Ovary (tissue), 9 donors: ENCODE measurements around the gene PDLIM7. TPM values are rescaled to one million over a fixed set of nuclear protein-coding genes. Genes with fewer than 3 reads are reported as not detected.

Source experiments
- DNase-seq, 5 donors: peaks; one replicate each; pipeline ENCODE4 v3.0.0-alpha.2; 2019 to 2020
- H3K27ac ChIP-seq, 2 donors: fragments of 200-600 bp; one replicate each; pipeline versions ENCODE4 v1.5.1 to v1.8.0; 2019 to 2022
- H3K27me3 ChIP-seq: fragments of 200-600 bp; one replicate; pipeline ENCODE4 v1.8.0; 2022
- H3K36me3 ChIP-seq: fragments of 200-600 bp; sonication (generic); one replicate; pipeline ENCODE4 v1.5.1; 2019
- H3K4me1 ChIP-seq: one replicate; pipeline ENCODE4 v1.8.1; 2013; ENCODE audit warnings: mild to moderate bottlenecking, moderate library complexity; ENCODE audit not compliant: insufficient read depth
- H3K4me3 ChIP-seq: fragments of 200-600 bp; sonication (generic); one replicate; pipeline ENCODE4 v1.5.1; 2017
- H3K9me3 ChIP-seq, 2 donors: fragments of 200-600 bp in 1 of 2; sonication (generic) in 1 of 2; one replicate each; pipeline versions ENCODE4 v1.5.1 to v1.8.1; 2013 to 2019; ENCODE audit warnings: mild to moderate bottlenecking in 1 of 2, moderate library complexity in 1 of 2
- EP300 ChIP-seq: sonication (generic); formaldehyde crosslinking; IDR thresholded peaks from one replicate; pipeline ENCODE4 v1.6.1; 2017; ENCODE audit warnings: antibody characterized with exemption
- POLR2A ChIP-seq: fragments of 450-650 bp; IDR thresholded peaks from one replicate; pipeline ENCODE4 v1.6.1; 2017; ENCODE audit warnings: antibody characterized with exemption, mild to moderate bottlenecking, moderate library complexity
- WGBS, 3 donors: extraction: QIAGEN DNeasy Blood & Tissue Kit in 1 of 3; methylation state at CpG; one replicate each; pipeline versions ENCODE4 v1.1.5 to v1.1.7; 2013 to 2017; 5-methylcytosine and 5-hydroxymethylcytosine counted together
- intact Hi-C, 4 donors: fragments of 100-400 bp; cut with DNase I; formaldehyde crosslinking; loops; one replicate each; pipeline versions ENCODE4 v1.11.0 to v1.15.1; 2022 to 2023
- polyA plus RNA-seq, 2 donors: library from polyadenylated mRNA; stranded (reverse); fragments of 200-250 nt in 1 of 2; fragments of 350-450 nt in 1 of 2; fragmentation: Illumina TruSeq in 1 of 2; extraction: RNeasy Lipid Tissue Mini Kit (QIAGEN cat#74804) in 1 of 2; gene quantifications; one replicate each; pipeline ENCODE4 v1.2.3, GENCODE V29; 2013 to 2014
- total RNA-seq, 7 donors: library from RNA; depleted of rRNA in 2 of 7; stranded (reverse); fragments of >200 nt in 2 of 7; fragmentation: NEBNext Ultra II Directional in 3 of 7; extraction: Animal tissue kit (Norgen Biotek cat#: 25700) in 3 of 7; gene quantifications; one replicate each; pipeline versions ENCODE4 v1.1.0 to v1.2.4, GENCODE V29; 2016 to 2023
- TF ChIP-seq, protein P1 (sequence below), 3 donors: fragments of 450-650 bp in 2 of 3; fragments of 200-600 bp in 1 of 3; IDR thresholded peaks; one replicate each; pipeline versions ENCODE4 v1.5.1 to v1.8.0; 2016 to 2022; ENCODE audit warnings: antibody characterized with exemption in 3 of 3, mild to moderate bottlenecking in 1 of 3
- donor health status: DM: no; HTN: no; CAD: no; lungs with moderate emphysema.
- donor health status: DM: no; HTN: no; CAD: no.
- donor health status: Bipolar disorder and iron deficiency.
- donor health status: DM: yes; HTN: yes; CAD: no.
- donor health status: DM: no; HTN: no; CAD: no.
- donor health status: DM: yes; HTN: yes; CAD: no.

PDLIM7 gene
- total and polyA plus RNA-seq, 9 donors = 25.7 to 243 (median 83.3) TPM

DNA sequence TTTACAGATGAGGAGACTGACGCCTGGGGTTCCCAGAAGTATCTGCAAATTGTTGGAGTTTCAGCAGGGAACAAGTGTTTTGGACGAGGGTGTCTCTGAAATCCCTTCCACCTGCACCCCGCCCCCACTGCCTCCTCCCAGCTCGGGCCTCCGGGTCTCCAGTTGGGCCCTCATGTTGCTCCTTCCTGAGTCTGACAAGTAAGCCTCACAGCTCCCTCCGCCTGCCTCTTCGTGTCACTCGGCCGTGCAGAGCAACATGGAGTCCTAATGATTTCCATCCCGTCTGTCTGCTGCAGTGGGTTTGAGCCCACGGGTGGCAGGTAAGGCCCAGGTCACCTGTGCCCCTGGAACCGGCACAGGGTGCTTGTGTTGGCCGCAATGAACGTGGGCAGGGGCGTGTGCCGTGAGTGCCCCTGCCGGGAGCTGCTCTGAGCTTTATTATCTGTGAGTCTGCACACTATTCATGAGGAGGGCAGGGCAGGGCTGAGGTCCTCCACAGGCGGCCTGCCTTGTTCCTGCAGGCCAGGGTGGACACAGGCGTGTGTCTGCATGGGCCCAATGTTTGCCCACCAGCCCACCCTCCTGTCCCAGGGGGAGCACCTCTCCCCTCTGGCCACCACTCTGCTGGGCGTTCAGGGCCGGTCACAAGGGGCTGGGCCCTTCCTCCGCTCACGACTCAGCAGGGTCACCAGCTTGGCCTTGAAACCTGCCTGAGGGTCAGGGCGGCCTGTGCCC is 6.1 kb upstream of the PDLIM7 start:
- Histone ChIP-seq H3K4me3 (no peak overlapping the region), H3K4me1 (no peaks in the 10 kb centered on the region), H3K27ac (no peak overlapping the region), H3K36me3 (no peaks in the 10 kb centered on the region), H3K9me3 (no peaks in the 10 kb centered on the region), H3K27me3 (no peaks in the 10 kb centered on the region)
- 83 to 89% (median 85%) methylated on average over 20 to 24 of the region's 24 CpGs for WGBS, 3 donors
- intact Hi-C loops = loop anchor here in 3 of 4 donors (5.0 to 10.0 kb wide), 2 partner anchors 111 to 189 kb away; partner anchors contain the start of gene MXD3 (in 1 of the 3)
- no peak for DNase-seq
- TF ChIP-seq POLR2A (no peak), EP300 (no peak)
- TF ChIP-seq, protein P1, sequence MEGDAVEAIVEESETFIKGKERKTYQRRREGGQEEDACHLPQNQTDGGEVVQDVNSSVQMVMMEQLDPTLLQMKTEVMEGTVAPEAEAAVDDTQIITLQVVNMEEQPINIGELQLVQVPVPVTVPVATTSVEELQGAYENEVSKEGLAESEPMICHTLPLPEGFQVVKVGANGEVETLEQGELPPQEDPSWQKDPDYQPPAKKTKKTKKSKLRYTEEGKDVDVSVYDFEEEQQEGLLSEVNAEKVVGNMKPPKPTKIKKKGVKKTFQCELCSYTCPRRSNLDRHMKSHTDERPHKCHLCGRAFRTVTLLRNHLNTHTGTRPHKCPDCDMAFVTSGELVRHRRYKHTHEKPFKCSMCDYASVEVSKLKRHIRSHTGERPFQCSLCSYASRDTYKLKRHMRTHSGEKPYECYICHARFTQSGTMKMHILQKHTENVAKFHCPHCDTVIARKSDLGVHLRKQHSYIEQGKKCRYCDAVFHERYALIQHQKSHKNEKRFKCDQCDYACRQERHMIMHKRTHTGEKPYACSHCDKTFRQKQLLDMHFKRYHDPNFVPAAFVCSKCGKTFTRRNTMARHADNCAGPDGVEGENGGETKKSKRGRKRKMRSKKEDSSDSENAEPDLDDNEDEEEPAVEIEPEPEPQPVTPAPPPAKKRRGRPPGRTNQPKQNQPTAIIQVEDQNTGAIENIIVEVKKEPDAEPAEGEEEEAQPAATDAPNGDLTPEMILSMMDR (IDR thresholded peaks at IDR 0.05) = no peak

DNA sequence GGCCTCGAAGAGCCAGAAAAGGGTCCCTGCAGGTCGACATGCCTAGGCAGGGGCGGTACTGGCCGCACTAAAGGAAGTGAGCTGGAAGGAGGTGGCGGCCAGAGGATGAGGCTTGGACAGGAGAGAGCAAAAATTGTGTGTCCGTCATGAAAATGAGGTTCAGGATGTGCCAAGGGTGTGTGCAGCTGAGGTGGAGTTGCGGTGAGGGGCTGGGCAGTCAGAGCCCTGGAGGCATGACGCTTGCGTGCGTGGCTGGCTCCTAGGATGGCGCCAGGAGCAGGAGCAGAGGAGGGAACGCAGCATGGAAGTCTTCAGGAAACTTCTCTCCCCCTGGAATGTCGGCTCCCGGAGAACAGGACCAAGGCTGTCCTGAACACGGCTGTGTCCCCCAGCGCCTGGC is 5.5 kb upstream of the PDLIM7 start:
- DNase-seq = no peak
- Histone ChIP-seq H3K9me3 (no peaks in the 10 kb centered on the region), H3K4me3 (no peak overlapping the region), H3K27me3 (no peaks in the 10 kb centered on the region), H3K4me1 (no peaks in the 10 kb centered on the region), H3K27ac (no peak overlapping the region), H3K36me3 (no peaks in the 10 kb centered on the region)
- intact Hi-C loops = loop anchor here in 3 of 4 donors (5.0 to 10.0 kb wide), 2 partner anchors 111 to 188 kb away; partner anchors contain the start of gene MXD3 (in 1 of the 3)
- WGBS, 3 donors = 70 to 82% (median 72%) methylated on average over 16 of the region's 16 CpGs
- TF ChIP-seq EP300 (no peak), POLR2A (no peak)
- TF ChIP-seq, protein P1 (IDR thresholded peaks at IDR 0.05) = no peak

DNA sequence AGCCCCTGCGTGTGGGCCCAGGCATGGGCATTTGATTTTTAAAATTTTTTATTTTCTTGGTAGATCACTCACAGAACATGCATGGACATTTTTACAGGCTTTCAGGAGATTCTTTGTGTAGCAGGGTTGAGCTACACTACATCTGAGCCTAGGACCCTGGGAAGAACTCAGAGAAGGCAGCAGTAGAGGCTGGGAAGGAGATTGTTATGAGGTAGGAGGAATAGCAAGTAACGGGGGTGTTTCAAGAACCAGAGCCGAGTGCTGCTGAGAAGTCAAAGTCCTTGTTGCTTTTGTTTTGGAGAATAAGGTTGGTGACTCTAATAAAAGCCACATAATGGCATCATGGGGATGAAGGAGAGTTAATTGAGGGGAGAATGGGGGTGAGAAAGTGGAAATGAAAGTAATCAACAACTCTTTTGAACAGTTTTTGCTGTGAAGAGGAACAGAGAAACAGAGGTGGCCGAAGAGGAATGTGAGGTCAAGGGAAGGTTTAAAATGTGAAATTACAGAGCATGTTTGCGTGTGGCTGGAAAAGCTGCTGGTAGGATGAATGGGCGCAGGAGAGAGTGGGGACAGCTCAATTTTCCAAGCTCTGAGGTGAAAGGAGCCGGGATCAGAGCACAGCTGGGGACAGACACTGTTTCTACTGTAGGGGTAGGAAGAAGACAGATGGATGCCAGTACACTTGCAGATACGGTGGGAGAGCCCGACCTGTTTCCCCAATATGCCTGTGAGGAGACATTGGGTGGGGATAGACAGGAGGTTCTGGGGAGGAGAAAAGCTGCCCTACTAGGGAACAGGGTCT is 4.7 kb upstream of the PDLIM7 start:
- WGBS, 3 donors = 26 to 51% (median 26%) methylated on average over 9 of the region's 9 CpGs
- Histone ChIP-seq H3K27ac (no peak overlapping the region), H3K9me3 (no peaks in the 10 kb centered on the region), H3K27me3 (no peaks in the 10 kb centered on the region), H3K4me3 (no peak overlapping the region), H3K4me1 (no peaks in the 10 kb centered on the region), H3K36me3 (no peaks in the 10 kb centered on the region)
- TF ChIP-seq, protein P1 (IDR thresholded peaks at IDR 0.05) = no peak
- TF ChIP-seq EP300 = no peak
- DNase-seq = no peak
- intact Hi-C loops = loop anchor here (1.0 to 10.0 kb wide), 5 partner anchors 45 to 187 kb away; partner anchors contain the start of gene MXD3 (in 1 of the 4)

DNA sequence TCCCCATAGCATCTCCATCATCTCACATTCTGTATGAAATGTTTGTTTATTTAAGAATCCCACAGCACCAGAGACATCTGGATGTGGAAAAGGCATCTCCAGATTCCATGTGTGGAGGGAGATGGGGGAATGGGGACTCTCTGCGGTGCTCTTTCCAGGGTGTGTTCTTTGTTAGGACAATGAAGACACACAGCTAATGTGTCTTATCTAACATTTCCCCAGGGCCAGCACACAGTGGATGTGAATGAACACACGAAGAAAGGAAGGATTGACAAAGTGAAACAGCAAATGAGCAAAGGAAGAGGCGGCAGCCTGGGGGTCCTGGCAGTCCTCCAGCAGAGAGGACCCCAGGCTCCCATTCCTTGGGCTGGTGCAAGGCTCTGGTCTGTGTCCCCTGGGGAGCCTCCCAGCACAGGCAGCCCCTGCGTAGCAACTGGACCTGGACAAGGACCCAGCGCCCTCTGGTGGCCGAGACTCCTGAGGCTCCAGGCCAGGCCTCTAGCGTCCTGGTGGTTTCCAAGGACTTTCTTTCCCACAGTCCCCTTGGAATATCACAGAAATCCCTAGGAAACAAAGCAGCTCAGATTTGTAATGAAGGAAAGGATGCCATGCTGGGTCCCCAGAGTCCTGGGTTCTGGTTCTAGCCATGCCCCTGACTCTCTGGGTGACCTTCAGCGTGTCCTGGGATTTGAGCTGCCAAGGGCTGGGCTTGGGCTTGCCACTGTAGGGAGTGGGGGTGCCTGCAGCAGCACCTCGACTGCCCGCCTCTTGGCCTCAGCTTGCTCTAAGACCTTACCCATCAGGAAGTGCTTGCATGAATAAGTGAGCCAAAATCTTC is 3.5 kb upstream of the PDLIM7 start:
- Histone ChIP-seq H3K27me3 (no peaks in the 10 kb centered on the region), H3K4me3 (no peak overlapping the region), H3K36me3 (no peaks in the 10 kb centered on the region), H3K9me3 (no peaks in the 10 kb centered on the region), H3K27ac (no peak overlapping the region), H3K4me1 (peaks cover 1% of the 10 kb centered on the region)
- TF ChIP-seq, protein P1 (IDR thresholded peaks at IDR 0.05) = peak; percentile 92 to 96 (median 93)
- no peak for TF ChIP-seq EP300
- no peak for TF ChIP-seq POLR2A
- intact Hi-C loops = loop anchor here (1.0 to 10.0 kb wide), 5 partner anchors 44 to 186 kb away; partner anchors contain the start of gene MXD3 (in 1 of the 4)
- peak; percentile 93 to 97 (median 94) for DNase-seq
- WGBS, 3 donors = 20 to 22% (median 21%) methylated on average over 10 of the region's 10 CpGs
